Measurements from ENCODE around the gene GCSH. TPM values are rescaled to one million over a fixed set of nuclear protein-coding genes. Genes with fewer than 3 reads are reported as not detected.

GCSH gene
- total and polyA plus RNA-seq, 8 donors = 7.4 to 18.7 (median 12.0) TPM

DNA sequence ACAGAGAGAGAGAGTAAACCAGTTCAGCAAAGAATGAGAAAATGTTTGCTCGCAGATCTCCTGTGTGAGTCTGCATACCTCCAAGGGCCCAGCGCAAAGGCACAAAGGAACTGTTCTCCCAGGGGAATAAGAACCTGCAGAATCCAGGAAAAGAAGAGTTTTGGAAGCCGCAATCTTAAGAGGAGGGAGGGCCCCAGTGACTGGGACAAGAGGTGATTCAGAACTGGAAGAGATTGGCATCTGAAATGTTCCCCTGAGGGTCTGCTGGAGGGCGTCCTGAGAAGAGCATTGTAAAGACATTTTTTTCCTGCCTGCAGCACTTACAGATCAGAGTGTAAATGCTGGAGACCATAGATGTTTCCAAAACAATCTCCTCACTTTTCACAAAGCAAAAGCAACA lies 54.5 kb downstream of the GCSH start:
- no peak for ATAC-seq
- peaks cover 3 to 34% (median 6%) of the 10 kb centered on the region in 3 donors for H3K36me3 ChIP-seq
- DNase-seq = no peak
- FAIRE-seq = no peak
- 91 to 96% methylated on average over 4 of the region's 4 CpGs for WGBS, 2 donors
- TF ChIP-seq, protein P1, sequence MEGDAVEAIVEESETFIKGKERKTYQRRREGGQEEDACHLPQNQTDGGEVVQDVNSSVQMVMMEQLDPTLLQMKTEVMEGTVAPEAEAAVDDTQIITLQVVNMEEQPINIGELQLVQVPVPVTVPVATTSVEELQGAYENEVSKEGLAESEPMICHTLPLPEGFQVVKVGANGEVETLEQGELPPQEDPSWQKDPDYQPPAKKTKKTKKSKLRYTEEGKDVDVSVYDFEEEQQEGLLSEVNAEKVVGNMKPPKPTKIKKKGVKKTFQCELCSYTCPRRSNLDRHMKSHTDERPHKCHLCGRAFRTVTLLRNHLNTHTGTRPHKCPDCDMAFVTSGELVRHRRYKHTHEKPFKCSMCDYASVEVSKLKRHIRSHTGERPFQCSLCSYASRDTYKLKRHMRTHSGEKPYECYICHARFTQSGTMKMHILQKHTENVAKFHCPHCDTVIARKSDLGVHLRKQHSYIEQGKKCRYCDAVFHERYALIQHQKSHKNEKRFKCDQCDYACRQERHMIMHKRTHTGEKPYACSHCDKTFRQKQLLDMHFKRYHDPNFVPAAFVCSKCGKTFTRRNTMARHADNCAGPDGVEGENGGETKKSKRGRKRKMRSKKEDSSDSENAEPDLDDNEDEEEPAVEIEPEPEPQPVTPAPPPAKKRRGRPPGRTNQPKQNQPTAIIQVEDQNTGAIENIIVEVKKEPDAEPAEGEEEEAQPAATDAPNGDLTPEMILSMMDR (IDR thresholded peaks at IDR 0.05) = no peak
- H3K27me3 ChIP-seq = no peaks in the 10 kb centered on the region
- H3K27ac ChIP-seq = no peak overlapping the region
- no peaks in the 10 kb centered on the region for H3K9me3 ChIP-seq
- peaks cover 0 to 8% (median 4%) of the 10 kb centered on the region in 3 donors for H3K4me1 ChIP-seq
- intact Hi-C loops (cut with DNase I) = no loop called here
- no peak overlapping the region for H3K4me3 ChIP-seq

DNA sequence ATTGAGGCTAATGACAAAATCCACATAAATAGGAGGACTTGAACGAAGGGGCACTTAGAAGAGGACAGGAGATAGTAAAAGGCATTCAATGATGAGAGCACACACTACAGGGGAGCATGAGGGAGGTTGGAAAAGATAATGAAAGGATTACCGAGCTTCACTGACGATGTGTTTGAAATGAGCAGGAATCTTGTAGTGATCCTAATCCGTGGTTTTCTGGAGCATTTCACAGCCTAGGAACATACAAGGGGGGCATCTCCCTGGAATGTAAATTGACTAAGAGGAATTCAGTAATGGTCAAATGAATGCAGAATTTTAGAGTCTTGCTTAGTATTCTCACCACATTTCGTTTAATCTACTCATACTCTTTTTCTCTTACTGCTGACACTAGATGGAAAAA lies 55.4 kb downstream of the GCSH start:
- 79 to 82% methylated on average over 5 of the region's 5 CpGs for WGBS, 2 donors
- FAIRE-seq (no peak), DNase-seq (no peak), ATAC-seq (no peak)
- Histone ChIP-seq H3K27ac (no peak overlapping the region), H3K36me3 (peaks cover 3 to 34% (median 6%) of the 10 kb centered on the region in 3 donors), H3K4me1 (peaks cover 0 to 8% (median 4%) of the 10 kb centered on the region in 3 donors), H3K4me3 (no peak overlapping the region), H3K9me3 (no peaks in the 10 kb centered on the region), H3K27me3 (no peaks in the 10 kb centered on the region)
- TF ChIP-seq, protein P1 (IDR thresholded peaks at IDR 0.05) = no peak
- intact Hi-C loops (cut with DNase I) = no loop called here

DNA sequence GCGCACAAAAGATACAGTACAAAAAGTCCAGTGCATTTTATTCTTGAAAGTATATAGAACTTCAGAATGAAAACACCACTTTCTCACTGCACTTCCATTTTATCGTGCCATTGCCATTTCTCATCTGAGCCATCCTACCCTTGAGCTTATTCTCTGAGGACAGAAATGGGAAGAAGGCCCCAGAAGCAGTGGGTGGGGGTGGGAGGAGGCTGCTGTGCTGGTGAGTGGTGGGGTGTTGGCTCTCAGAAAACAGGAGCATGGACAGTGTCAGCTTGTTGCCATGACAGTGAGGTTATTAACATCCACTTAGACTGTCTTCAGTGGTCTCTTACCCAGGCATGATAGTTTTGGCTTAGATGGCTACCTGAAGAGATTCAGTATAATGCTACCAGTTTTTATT lies 56.1 kb downstream of the GCSH start:
- Histone ChIP-seq H3K4me3 (no peak overlapping the region), H3K4me1 (peaks cover 2 to 8% (median 4%) of the 10 kb centered on the region in 3 donors), H3K9me3 (no peaks in the 10 kb centered on the region), H3K36me3 (peaks cover 3 to 34% (median 6%) of the 10 kb centered on the region in 3 donors), H3K27me3 (no peaks in the 10 kb centered on the region), H3K27ac (no peak overlapping the region)
- no peak for FAIRE-seq
- intact Hi-C loops (cut with DNase I) = no loop called here
- TF ChIP-seq, protein P1 (IDR thresholded peaks at IDR 0.05) = no peak
- no peak for DNase-seq
- 95 to 98% methylated on average over 2 of the region's 2 CpGs for WGBS, 2 donors
- ATAC-seq = no peak

DNA sequence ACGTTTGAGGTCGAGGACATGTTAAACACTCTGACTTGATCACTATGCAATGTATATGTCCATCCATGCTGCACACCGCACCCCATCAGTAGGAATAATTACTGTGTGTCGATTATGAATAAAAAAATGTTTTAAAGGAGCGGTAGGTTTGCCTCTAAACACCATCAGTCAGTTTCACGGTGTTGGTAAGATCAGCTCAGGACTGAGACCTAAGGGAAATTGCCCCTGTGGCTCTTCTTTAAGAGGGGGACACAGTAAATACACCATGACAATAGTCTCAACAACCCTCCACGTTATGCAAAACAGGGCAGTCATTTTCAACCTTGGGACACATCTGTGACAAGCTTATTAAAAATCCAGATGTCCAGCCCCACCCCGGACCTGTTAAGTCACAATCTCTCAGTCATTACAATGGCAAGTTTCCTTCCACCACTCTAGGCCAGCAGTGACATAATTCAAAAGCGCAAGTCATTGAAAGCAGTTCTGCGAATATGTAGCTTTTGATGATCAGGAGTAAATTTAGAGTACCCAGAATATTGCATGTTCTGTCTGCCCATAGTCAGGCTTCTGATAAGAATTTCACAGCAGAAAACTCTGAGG lies 59.3 kb downstream of the GCSH start:
- H3K9me3 ChIP-seq = no peaks in the 10 kb centered on the region
- FAIRE-seq (no peak), ATAC-seq (no peak), DNase-seq (no peak)
- TF ChIP-seq, protein P1 (IDR thresholded peaks at IDR 0.05) = no peak
- peaks cover 3 to 8% (median 4%) of the 10 kb centered on the region in 3 donors for H3K4me1 ChIP-seq
- H3K27ac ChIP-seq = no peak overlapping the region
- intact Hi-C loops (cut with DNase I) = loop anchor here in 1 of 3 donors (10.0 kb wide), 1 partner anchor 112 kb away; no protein-coding TSS in a partner anchor
- no peaks in the 10 kb centered on the region for H3K27me3 ChIP-seq
- WGBS, 2 donors = 16 to 22% methylated on average over 10 of the region's 10 CpGs
- peak overlapping the region; percentile 53 to 81 (median 78) for H3K4me3 ChIP-seq
- H3K36me3 ChIP-seq = peaks cover 0 to 8% (median 0%) of the 10 kb centered on the region in 3 donors

All from pancreas (tissue), 10 donors.